Effector memory CD4-positive, alpha-beta T cell (primary cell): ENCODE measurements around the gene NFATC2.
A peak's percentile ranks its signal among the peaks of the same experiment; 100 is the strongest.
"Not testable (repeated sequence)": the region's sequence is repeated elsewhere in the genome, so short reads cannot be mapped to it uniquely, and the experiment has no call there.

Experiments
- DNase-seq, 3 donors: peaks; one replicate each; pipeline ENCODE4 v3.0.0-alpha.2; 2020
- H3K27ac ChIP-seq: 2 replicates; pipeline ENCODE4 v1.7.0; 2013; ENCODE audit warnings: mild to moderate bottlenecking, low read length, moderate library complexity; ENCODE audit not compliant: insufficient read depth, poor library complexity, severe bottlenecking
- H3K27me3 ChIP-seq: replicated peaks from 2 replicates; pipeline ENCODE4 v1.7.0; 2013; ENCODE audit warnings: mild to moderate bottlenecking, low read length; ENCODE audit not compliant: insufficient read depth, control insufficient read depth, poor library complexity, severe bottlenecking
- H3K36me3 ChIP-seq: 2 replicates; pipeline ENCODE4 v1.7.0; 2013; ENCODE audit warnings: mild to moderate bottlenecking, low read length, moderate library complexity; ENCODE audit not compliant: control insufficient read depth, insufficient read depth
- H3K4me1 ChIP-seq: 2 replicates; pipeline ENCODE4 v1.7.0; 2013; ENCODE audit warnings: low read length, mild to moderate bottlenecking; ENCODE audit not compliant: control insufficient read depth, insufficient read depth, poor library complexity, severe bottlenecking
- H3K4me3 ChIP-seq: 2 replicates; pipeline ENCODE4 v1.7.0; 2013; ENCODE audit warnings: low read length, low read depth, mild to moderate bottlenecking; ENCODE audit not compliant: insufficient read depth, poor library complexity, severe bottlenecking
- H3K9me3 ChIP-seq: 2 replicates; pipeline ENCODE4 v1.7.0; 2013; ENCODE audit warnings: mild to moderate bottlenecking, low read length, moderate library complexity; ENCODE audit not compliant: control insufficient read depth

The NFATC2 gene

DNA sequence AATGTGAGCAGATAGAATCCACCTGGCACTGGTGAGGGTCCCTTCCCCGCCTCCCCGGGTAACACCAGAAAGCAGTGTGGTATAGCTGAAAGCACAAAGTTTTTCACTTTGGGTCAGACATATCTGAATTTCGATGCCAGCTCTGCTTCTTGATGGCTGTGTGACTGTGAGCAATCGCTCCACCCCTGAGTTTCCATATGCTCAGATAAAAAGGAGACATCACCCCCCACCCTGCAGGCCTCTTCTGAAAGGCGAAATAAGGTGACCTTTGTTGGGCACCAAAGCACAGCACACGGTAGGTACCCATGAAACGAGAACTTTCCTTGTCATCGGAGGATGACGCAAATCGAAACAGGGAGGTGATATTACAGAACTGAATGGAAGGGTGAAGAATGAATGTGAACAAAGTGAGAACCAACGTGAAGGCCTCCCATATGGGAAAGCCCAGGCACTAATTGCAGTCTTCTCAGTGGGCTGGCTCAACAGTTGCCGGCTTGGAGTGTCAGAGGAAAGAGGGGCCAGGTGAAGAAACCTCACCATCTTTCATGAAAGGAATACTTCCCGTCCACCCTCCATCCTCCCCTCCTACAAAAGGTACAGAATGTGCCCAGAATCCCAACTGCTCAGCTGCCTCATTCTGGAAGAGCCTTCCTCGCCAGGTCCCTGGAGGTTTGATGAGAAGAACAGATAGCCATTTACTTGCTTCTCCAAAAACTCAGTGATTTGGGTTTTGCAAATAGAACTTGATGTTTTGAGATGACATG is 61.8 kb downstream of the NFATC2 start:
- H3K36me3 ChIP-seq = peaks cover 16% of the 10 kb centered on the region
- H3K27me3 ChIP-seq = no peaks in the 10 kb centered on the region
- H3K4me1 ChIP-seq = peaks cover 22% of the 10 kb centered on the region
- peak overlapping the region; percentile 52 for H3K27ac ChIP-seq
- H3K9me3 ChIP-seq = no peaks in the 10 kb centered on the region
- no peak overlapping the region for H3K4me3 ChIP-seq
- DNase-seq = peak in 1 of 3 donors; percentile 25

DNA sequence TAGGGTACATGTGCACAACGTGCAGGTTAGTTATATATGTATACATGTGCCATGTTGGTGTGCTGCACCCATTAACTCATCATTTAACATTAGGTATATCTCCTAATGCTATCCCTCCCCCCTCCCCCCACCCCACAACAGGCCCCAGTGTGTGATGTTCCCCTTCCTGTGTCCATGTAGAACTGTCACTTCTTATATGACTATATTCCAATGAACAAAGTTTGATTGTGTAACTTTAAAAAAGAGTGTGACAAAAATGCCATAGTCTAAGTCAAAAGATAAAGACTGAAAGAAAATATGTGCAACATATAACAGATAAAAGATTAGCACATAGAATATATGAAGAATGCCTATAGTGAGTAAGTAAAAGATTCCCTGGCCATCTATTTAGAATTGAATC is 66.4 kb downstream of the NFATC2 start:
- DNase-seq, H3K27me3 ChIP-seq, H3K27ac ChIP-seq, H3K9me3 ChIP-seq, H3K4me3 ChIP-seq: not testable (repeated sequence)
- H3K36me3 ChIP-seq = peaks cover 41% of the 10 kb centered on the region
- peaks cover 13% of the 10 kb centered on the region for H3K4me1 ChIP-seq

DNA sequence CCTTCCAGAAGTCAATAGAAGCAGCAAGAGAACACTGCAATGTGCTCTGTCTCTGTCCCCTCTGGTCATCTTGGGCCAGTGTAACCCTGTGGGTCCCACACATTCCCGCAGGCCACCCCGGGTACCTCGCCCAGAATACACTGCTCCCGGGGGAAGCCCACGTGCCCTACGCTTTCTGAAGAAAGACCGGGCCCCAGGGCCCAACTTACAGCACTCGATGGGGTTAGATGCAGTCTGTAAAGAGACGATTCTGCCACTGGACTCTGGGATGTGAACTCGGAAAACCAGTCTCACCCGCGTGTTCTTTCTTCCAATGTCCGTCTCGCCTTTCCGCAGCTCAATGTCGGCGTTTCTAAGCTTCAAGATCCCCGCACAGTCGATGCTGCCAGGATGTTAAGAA is 68.7 kb downstream of the NFATC2 start:
- Histone ChIP-seq H3K27ac (no peak overlapping the region), H3K27me3 (no peaks in the 10 kb centered on the region), H3K9me3 (no peaks in the 10 kb centered on the region), H3K4me1 (peaks cover 6% of the 10 kb centered on the region), H3K36me3 (peaks cover 54% of the 10 kb centered on the region), H3K4me3 (no peak overlapping the region)
- no peak for DNase-seq

DNA sequence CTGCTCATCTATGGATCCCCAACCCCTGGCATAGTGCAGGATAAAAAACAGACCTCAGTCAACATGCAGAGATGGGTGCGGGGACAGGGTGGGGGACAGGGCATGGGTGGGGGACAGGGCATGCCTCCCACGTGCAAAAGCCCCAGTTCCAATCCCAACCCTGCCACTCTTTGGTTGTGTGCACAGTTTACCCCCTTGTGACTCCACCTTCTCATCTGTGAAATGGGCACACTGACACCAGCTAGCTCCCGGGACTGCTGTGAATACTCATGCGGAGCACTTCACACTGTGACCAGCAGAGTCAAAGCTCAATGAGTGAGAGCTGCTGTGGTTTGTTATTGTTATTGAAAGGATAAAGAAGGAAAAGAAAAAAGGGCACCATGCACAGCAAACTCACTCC is 69.3 kb downstream of the NFATC2 start:
- Histone ChIP-seq H3K27ac (no peak overlapping the region), H3K36me3 (peaks cover 54% of the 10 kb centered on the region), H3K4me1 (peaks cover 6% of the 10 kb centered on the region), H3K27me3 (no peaks in the 10 kb centered on the region), H3K9me3 (no peaks in the 10 kb centered on the region), H3K4me3 (no peak overlapping the region)
- DNase-seq = no peak

DNA sequence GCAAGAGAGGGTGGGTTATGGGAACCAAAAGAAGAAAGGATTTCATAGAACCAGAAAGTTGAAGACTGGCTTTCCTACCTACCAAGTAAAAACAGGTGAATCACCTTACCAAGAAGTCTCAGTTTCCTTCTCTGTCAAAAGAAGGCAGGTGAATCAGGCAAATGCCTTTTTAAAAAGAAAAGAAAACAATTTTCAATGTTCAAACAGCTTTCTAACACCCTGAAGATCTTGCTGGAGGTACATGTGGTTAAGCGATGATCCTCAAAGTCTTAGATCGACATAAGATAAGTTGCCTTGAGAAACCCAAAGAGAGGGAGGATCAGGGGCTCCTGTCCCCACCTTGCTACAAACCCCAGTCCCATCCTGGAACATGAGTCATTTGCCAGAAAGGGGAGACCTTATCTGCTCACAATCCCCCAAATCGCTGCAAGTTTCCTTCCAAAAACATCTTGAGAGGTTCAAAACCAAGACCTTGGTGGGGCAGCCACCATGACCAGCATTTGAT is 71.6 kb downstream of the NFATC2 start:
- no peaks in the 10 kb centered on the region for H3K27me3 ChIP-seq
- no peak for DNase-seq
- H3K27ac ChIP-seq = no peak overlapping the region
- peaks cover 6% of the 10 kb centered on the region for H3K4me1 ChIP-seq
- H3K9me3 ChIP-seq = no peaks in the 10 kb centered on the region
- H3K36me3 ChIP-seq = peaks cover 65% of the 10 kb centered on the region
- H3K4me3 ChIP-seq = no peak overlapping the region

DNA sequence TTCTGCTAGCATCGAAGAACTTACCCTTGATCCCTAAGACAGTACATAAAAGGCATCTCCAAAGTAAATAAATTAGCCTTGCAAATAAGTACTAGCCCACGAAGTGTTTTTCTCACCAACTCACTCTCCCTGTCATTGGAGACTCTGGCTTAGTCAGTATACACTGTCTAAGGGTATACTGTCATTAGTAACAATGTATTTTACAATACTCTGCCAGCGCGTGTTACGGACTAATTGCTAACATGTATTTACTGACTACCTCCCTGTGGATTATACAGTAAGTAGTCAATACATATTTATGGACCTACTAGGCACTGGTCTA is 72.1 kb downstream of the NFATC2 start:
- Histone ChIP-seq H3K27ac (no peak overlapping the region), H3K4me1 (peaks cover 6% of the 10 kb centered on the region), H3K27me3 (no peaks in the 10 kb centered on the region), H3K36me3 (peaks cover 62% of the 10 kb centered on the region), H3K9me3 (no peaks in the 10 kb centered on the region), H3K4me3 (no peak overlapping the region)
- no peak for DNase-seq

DNA sequence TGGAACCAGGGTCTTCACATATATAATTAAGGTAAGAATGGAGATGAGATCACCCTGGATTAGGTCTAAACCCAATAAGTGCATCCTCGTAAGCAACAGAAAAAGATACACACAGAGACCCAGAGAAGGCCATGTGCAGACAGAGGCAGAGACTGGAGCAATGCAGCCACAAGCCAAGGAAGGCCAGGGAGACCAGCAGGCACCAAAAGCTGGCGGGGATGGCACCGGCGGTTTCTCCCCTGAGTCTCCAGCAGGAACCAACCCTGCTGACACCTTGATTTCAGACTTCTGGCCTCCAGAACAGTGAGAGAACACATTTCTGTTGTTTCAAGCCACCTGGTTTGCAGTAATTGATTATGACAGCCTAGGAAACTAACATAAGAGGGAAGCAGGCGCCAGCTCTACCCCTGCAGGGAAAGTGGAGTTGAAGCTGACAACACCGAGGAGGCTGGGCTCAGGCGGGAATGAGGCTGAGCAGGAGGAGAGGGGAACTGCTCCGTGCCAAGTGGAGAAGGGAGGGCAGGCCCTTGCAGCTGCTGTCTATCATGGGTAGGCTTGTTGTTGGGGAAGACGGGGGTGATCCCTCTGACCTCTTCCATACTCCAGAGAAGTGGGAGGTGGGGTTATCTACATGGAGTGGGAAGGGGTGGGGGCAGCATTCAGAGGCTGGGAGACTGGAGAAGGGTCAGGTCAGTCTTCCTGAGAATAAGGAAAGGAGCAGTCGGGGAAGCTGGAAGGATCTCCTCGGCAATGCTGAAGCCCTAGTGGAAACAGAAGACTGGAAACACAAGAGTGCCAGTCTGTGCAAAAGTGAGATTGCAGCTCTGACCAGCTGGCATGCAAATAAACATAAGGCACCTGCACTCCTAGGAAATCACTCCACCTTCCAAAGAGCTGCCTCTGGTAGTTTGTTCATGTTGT is 72.7 kb downstream of the NFATC2 start:
- no peaks in the 10 kb centered on the region for H3K27me3 ChIP-seq
- no peak overlapping the region for H3K27ac ChIP-seq
- H3K4me3 ChIP-seq = no peak overlapping the region
- peaks cover 59% of the 10 kb centered on the region for H3K36me3 ChIP-seq
- no peaks in the 10 kb centered on the region for H3K9me3 ChIP-seq
- no peak for DNase-seq
- H3K4me1 ChIP-seq = peaks cover 6% of the 10 kb centered on the region

DNA sequence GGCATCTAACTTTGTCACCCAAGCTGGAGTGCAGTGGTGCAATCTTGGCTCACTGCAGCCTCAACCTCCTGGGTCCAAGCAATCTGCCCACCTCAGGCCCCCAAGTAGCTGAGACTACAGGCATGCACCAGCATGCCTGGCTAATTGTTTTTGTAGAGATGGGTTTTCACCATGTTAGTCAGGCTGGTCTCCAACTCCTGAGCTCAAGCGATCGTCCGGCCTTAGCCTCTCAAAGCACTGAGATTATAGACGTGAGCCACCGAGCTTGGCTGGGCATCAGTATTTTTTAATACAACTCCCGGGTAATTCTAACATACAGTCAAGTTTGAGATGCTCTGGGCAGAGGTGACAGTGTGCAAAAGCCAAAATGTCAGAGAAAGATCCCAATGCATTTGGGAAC is 73.5 kb downstream of the NFATC2 start:
- Histone ChIP-seq H3K9me3 (no peaks in the 10 kb centered on the region), H3K4me1 (peaks cover 6% of the 10 kb centered on the region), H3K27me3 (no peaks in the 10 kb centered on the region), H3K4me3 (no peak overlapping the region), H3K36me3 (peaks cover 52% of the 10 kb centered on the region), H3K27ac (no peak overlapping the region)
- DNase-seq = no peak

DNA sequence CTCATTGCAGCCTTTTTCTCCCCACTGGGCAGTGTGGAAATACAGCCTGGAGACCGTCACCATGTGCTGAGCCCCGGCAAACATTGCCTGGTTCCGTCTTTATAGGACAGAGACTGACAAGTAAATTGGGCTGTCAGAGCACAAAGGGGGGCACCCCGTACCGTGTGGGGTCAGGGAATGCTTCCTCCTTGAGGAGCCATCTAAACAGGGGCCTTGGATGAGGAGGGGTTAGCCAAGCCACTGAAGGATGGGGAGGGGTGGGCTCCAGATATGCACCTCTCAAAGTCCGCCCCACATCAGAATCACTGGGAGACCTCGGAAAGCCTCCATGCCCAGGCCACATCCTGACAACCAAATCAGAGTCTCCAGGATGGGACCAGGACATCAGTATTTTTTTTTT is 73.9 kb downstream of the NFATC2 start:
- peaks cover 48% of the 10 kb centered on the region for H3K36me3 ChIP-seq
- H3K9me3 ChIP-seq = no peaks in the 10 kb centered on the region
- H3K4me1 ChIP-seq = peaks cover 6% of the 10 kb centered on the region
- no peak overlapping the region for H3K4me3 ChIP-seq
- no peak overlapping the region for H3K27ac ChIP-seq
- no peak for DNase-seq
- no peaks in the 10 kb centered on the region for H3K27me3 ChIP-seq
